ENCODE measurements around the gene TMEM221. TPM values are rescaled to one million over a fixed set of nuclear protein-coding genes. Genes with fewer than 3 reads are reported as not detected.

The TMEM221 gene
- total RNA-seq, 4 donors from 2014 or later = 0.48 TPM; not detected in 3

GRCh38 chr19:17389288-17389687 lies 59.2 kb downstream of the TMEM221 start:
- Histone ChIP-seq H3K36me3 (no peaks in the 10 kb centered on the region), H3K9me3 (no peaks in the 10 kb centered on the region), H3K27me3 (peaks cover 35% of the 10 kb centered on the region), H3K27ac (no peak overlapping the region), H3K4me3 (no peak overlapping the region), H3K4me1 (peaks cover 0 to 16% (median 11%) of the 10 kb centered on the region in 4 donors)
- TF ChIP-seq CTCF (IDR thresholded peaks at IDR 0.05) = no peak
- no peak for TF ChIP-seq POLR2A (IDR thresholded peaks at IDR 0.05)
- TF ChIP-seq POLR2AphosphoS5 (IDR thresholded peaks at IDR 0.05) = no peak
- TF ChIP-seq EP300 (IDR thresholded peaks at IDR 0.05; ENCODE audit: low read depth) = no peak
- in situ Hi-C loops (cut with MboI; ENCODE audit: low pct_ligation_motif_present in 1 of 4, low pct_unique_long_range_greater_than_20kb in 1 of 4, low sequenced_read_pairs in 3 of 4) = loop anchor here in 2 of 4 donors (5.0 kb wide), 1 partner anchor 42 kb away; no protein-coding TSS in a partner anchor
- 40 to 48% methylated on average over 1 of the region's 1 CpG for WGBS, 2 donors (ENCODE audit: low coverage in 1 of 2)
- intact Hi-C loops (cut with DNase I; ENCODE audit: low total_unique reads) = loop anchor here (1.0 kb wide), 1 partner anchor 30 kb away; no protein-coding TSS in a partner anchor
- no peak for DNase-seq

- Histone ChIP-seq H3K4me1 (peaks cover 0 to 14% (median 5%) of the 10 kb centered on the region in 4 donors), H3K27me3 (peaks cover 14% of the 10 kb centered on the region), H3K36me3 (no peaks in the 10 kb centered on the region), H3K27ac (no peak overlapping the region), H3K9me3 (no peaks in the 10 kb centered on the region), H3K4me3 (no peak overlapping the region)
- in situ Hi-C loops (cut with MboI; ENCODE audit: low pct_ligation_motif_present in 1 of 4, low pct_unique_long_range_greater_than_20kb in 1 of 4, low sequenced_read_pairs in 3 of 4) (loop anchor here in 2 of 4 donors (5.0 kb wide), 1 partner anchor 39 kb away; no protein-coding TSS in a partner anchor), intact Hi-C loops (cut with DNase I; ENCODE audit: low total_unique reads) (loop anchor here (2.0 kb wide), 1 partner anchor 39 kb away; no protein-coding TSS in a partner anchor)
- TF ChIP-seq CTCF (IDR thresholded peaks at IDR 0.05) (peak; percentile 84 to 93 (median 91)), EP300 (IDR thresholded peaks at IDR 0.05; ENCODE audit: low read depth) (no peak)
- 36 to 90% methylated on average over 4 to 18 of the region's 20 CpGs for WGBS, 2 donors (ENCODE audit: low coverage in 1 of 2)
- peak; percentile 68 for DNase-seq
Measured at GRCh38 chr19:17385878-17386611, 62.4 kb downstream of the TMEM221 start.

Other genes starting within 250 kb of the TMEM221 start
- gene USE1, start 233.3 kb downstream of the TMEM221 start, total RNA-seq = 10 to 100 TPM; 18.3 to 30.7 (median 24.5) TPM
- gene OCEL1, start 222.4 kb downstream of the TMEM221 start, total RNA-seq = 10 to 100 TPM in 3 of 4 donors, 1 to 10 TPM in 1; 4.8 to 42.6 (median 29.9) TPM
- gene NR2F6, start 202.7 kb downstream of the TMEM221 start, total RNA-seq = 100 to 1,000 TPM; 156 to 362 (median 206) TPM
- gene USHBP1, start 183.9 kb downstream of the TMEM221 start, total RNA-seq = 1 to 10 TPM in 1 of 4 donors, under 1 TPM in 2, not detected in 1; 0.79 to 1.2 (median 0.96) TPM
- gene BABAM1, start 181.2 kb downstream of the TMEM221 start, total RNA-seq = 100 to 1,000 TPM in 1 of 4 donors, 10 to 100 TPM in 3; 56.2 to 364 (median 80.2) TPM
- gene ANKLE1, start 166.8 kb downstream of the TMEM221 start, total RNA-seq = under 1 TPM in 2 of 4 donors, not detected in 2; 0.20 to 0.48 TPM
- 10 to 100 TPM in 1 of 4 donors, 1 to 10 TPM in 3; 6.0 to 14.1 (median 9.1) TPM for gene ABHD8, start 145.2 kb downstream of the TMEM221 start, total RNA-seq
- 100 to 1,000 TPM; 243 to 390 (median 272) TPM for gene MRPL34, start 142.8 kb downstream of the TMEM221 start, total RNA-seq
- gene DDA1, start 139.1 kb downstream of the TMEM221 start, total RNA-seq = 10 to 100 TPM; 20.6 to 98.1 (median 22.0) TPM
- gene ANO8, start 113.8 kb downstream of the TMEM221 start, total RNA-seq = 10 to 100 TPM in 2 of 4 donors, 1 to 10 TPM in 2; 6.7 to 73.0 (median 10.3) TPM
- gene GTPBP3, start 111.1 kb downstream of the TMEM221 start, total RNA-seq = 100 to 1,000 TPM in 1 of 4 donors, 10 to 100 TPM in 3; 24.7 to 206 (median 30.5) TPM
- gene PLVAP, start 71.3 kb downstream of the TMEM221 start, total RNA-seq = 10 to 100 TPM in 3 of 4 donors, 1 to 10 TPM in 1; 3.0 to 37.0 (median 19.2) TPM
- not detected for gene CCDC194, start 54.5 kb downstream of the TMEM221 start, total RNA-seq
- 10 to 100 TPM in 3 of 4 donors, 1 to 10 TPM in 1; 5.6 to 39.2 (median 19.9) TPM for gene BST2, start 43.0 kb downstream of the TMEM221 start, total RNA-seq
- 10 to 100 TPM; 22.9 to 84.2 (median 83.1) TPM for gene MVB12A, start 28.6 kb downstream of the TMEM221 start, total RNA-seq
- not detected for gene NXNL1, start 12.3 kb upstream of the TMEM221 start, total RNA-seq
- 10 to 100 TPM in 1 of 4 donors, 1 to 10 TPM in 3; 4.0 to 11.1 (median 7.0) TPM for gene SLC27A1, start 21.9 kb upstream of the TMEM221 start, total RNA-seq
- 100 to 1,000 TPM in 3 of 4 donors, 10 to 100 TPM in 1; 90.4 to 146 (median 117) TPM for gene PGLS, start 63.0 kb upstream of the TMEM221 start, total RNA-seq
- 10 to 100 TPM; 38.6 to 78.6 (median 54.7) TPM for gene COLGALT1, start 107.0 kb upstream of the TMEM221 start, total RNA-seq
- 1 to 10 TPM in 1 of 4 donors, under 1 TPM in 3; under 0.01 to 1.9 (median 0.30) TPM for gene UNC13A, start 239.7 kb upstream of the TMEM221 start, total RNA-seq